Tibial nerve (tissue), 4 donors: ENCODE measurements around the gene PTPMT1. TPM values are rescaled to one million over a fixed set of nuclear protein-coding genes. Genes with fewer than 3 reads are reported as not detected.

Experiments used
- DNase-seq, 2 donors: peaks; one replicate each; pipeline ENCODE4 v3.0.0-alpha.2; 2019; ENCODE audit warnings: low spot score in 2 of 2
- H3K27ac ChIP-seq, 4 donors: fragments of 200-600 bp; sonication (generic) in 3 of 4; one replicate each; pipeline ENCODE4 v1.5.1; 2017 to 2019; ENCODE audit warnings: mild to moderate bottlenecking in 1 of 4
- H3K27me3 ChIP-seq, 2 donors: fragments of 200-600 bp; sonication (generic) in 1 of 2; one replicate each; pipeline versions ENCODE4 v1.5.1 to v1.6.0; 2017 to 2019
- H3K36me3 ChIP-seq, 3 donors: fragments of 200-600 bp; sonication (generic); one replicate each; pipeline ENCODE4 v1.5.1; 2018 to 2019
- H3K4me1 ChIP-seq, 4 donors: fragments of 200-600 bp; sonication (generic) in 3 of 4; one replicate each; pipeline ENCODE4 v1.5.1; 2017 to 2019
- H3K4me3 ChIP-seq, 4 donors: fragments of 200-600 bp; sonication (generic) in 3 of 4; one replicate each; pipeline ENCODE4 v1.5.1; 2017 to 2019; ENCODE audit warnings: mild to moderate bottlenecking in 1 of 4, moderate library complexity in 1 of 4
- H3K9me3 ChIP-seq, 4 donors: fragments of 200-600 bp; sonication (generic) in 3 of 4; one replicate each; pipeline ENCODE4 v1.5.1; 2017 to 2019
- CTCF ChIP-seq, 5 experiments: fragments of 200-600 bp in 3 of 5; fragments of 450-650 bp in 2 of 5; sonication (generic) in 3 of 5; IDR thresholded peaks; one replicate each; pipeline ENCODE4 v1.5.1; 2016 to 2019; ENCODE audit warnings: antibody characterized with exemption in 5 of 5, mild to moderate bottlenecking in 3 of 5, moderate library complexity in 2 of 5
- EP300 ChIP-seq, 2 donors: sonication (generic); formaldehyde crosslinking; IDR thresholded peaks; one replicate each; pipeline ENCODE4 v1.6.1; 2017; ENCODE audit warnings: antibody characterized with exemption in 2 of 2, mild to moderate bottlenecking in 1 of 2
- POLR2A ChIP-seq, 2 donors: fragments of 450-650 bp; IDR thresholded peaks; one replicate each; pipeline ENCODE4 v1.6.1; 2017; ENCODE audit warnings: antibody characterized with exemption in 2 of 2, mild to moderate bottlenecking in 2 of 2, moderate library complexity in 2 of 2
- WGBS, 2 donors: methylation state at CpG; one replicate each; pipeline ENCODE4 v1.1.5; 2018; 5-methylcytosine and 5-hydroxymethylcytosine counted together
- total RNA-seq, 4 donors: library from RNA; depleted of rRNA; stranded (reverse); fragments of >200 nt; gene quantifications; one replicate each; pipeline ENCODE4 v1.1.0, GENCODE V29; 2016

PTPMT1 gene
- total RNA-seq, 4 donors from 2014 or later = 97.3 to 158 (median 137) TPM

GRCh38 chr11:47611348-47611794, 46.0 kb downstream of the PTPMT1 start:
- H3K9me3 ChIP-seq = no peaks in the 10 kb centered on the region
- peaks cover 0 to 20% (median 4%) of the 10 kb centered on the region in 4 donors for H3K4me1 ChIP-seq
- no peak overlapping the region for H3K4me3 ChIP-seq
- no peak overlapping the region for H3K27ac ChIP-seq
- 63 to 68% methylated on average over 6 of the region's 6 CpGs for WGBS, 2 donors
- H3K36me3 ChIP-seq = peaks cover 0 to 21% (median 0%) of the 10 kb centered on the region in 3 donors
- no peaks in the 10 kb centered on the region for H3K27me3 ChIP-seq
- DNase-seq = no peak
- TF ChIP-seq EP300 (IDR thresholded peaks at IDR 0.05) (peak in 1 of 2 donors; percentile 35), POLR2A (IDR thresholded peaks at IDR 0.05) (no peak), CTCF (IDR thresholded peaks at IDR 0.05) (no peak)

- no peak for DNase-seq
- H3K27me3 ChIP-seq = no peaks in the 10 kb centered on the region
- TF ChIP-seq POLR2A (IDR thresholded peaks at IDR 0.05) (no peak), EP300 (IDR thresholded peaks at IDR 0.05) (no peak), CTCF (IDR thresholded peaks at IDR 0.05) (no peak)
- no peak overlapping the region for H3K27ac ChIP-seq
- H3K9me3 ChIP-seq = no peaks in the 10 kb centered on the region
- H3K4me3 ChIP-seq = no peak overlapping the region
- peaks cover 0 to 40% (median 0%) of the 10 kb centered on the region in 3 donors for H3K36me3 ChIP-seq
- H3K4me1 ChIP-seq = peaks cover 0 to 21% (median 4%) of the 10 kb centered on the region in 4 donors
Observed at GRCh38 chr11:47615249-47615648, 49.9 kb downstream of the PTPMT1 start.

- no peaks in the 10 kb centered on the region for H3K27me3 ChIP-seq
- TF ChIP-seq CTCF (IDR thresholded peaks at IDR 0.05) (peak; percentile 47 to 73 (median 65)), EP300 (IDR thresholded peaks at IDR 0.05) (peak in 1 of 2 donors; percentile 42), POLR2A (IDR thresholded peaks at IDR 0.05) (no peak)
- peak; percentile 46 to 83 for DNase-seq
Observed at GRCh38 chr11:47616726-47617416, 51.5 kb downstream of the PTPMT1 start.

GRCh38 chr11:47617417-47617809, 52.0 kb downstream of the PTPMT1 start:
- H3K4me3 ChIP-seq = no peak overlapping the region
- peaks cover 0 to 48% (median 0%) of the 10 kb centered on the region in 3 donors for H3K36me3 ChIP-seq
- H3K27ac ChIP-seq = peak overlapping the region in 2 of 4 donors; percentile 27 to 36
- DNase-seq = no peak
- TF ChIP-seq CTCF (IDR thresholded peaks at IDR 0.05) = no peak
- no peak for TF ChIP-seq POLR2A (IDR thresholded peaks at IDR 0.05)
- TF ChIP-seq EP300 (IDR thresholded peaks at IDR 0.05) = no peak
- peaks cover 0 to 30% (median 4%) of the 10 kb centered on the region in 4 donors for H3K4me1 ChIP-seq
- no peaks in the 10 kb centered on the region for H3K9me3 ChIP-seq
- WGBS, 2 donors = 31 to 36% methylated on average over 3 of the region's 3 CpGs
- H3K27me3 ChIP-seq = no peaks in the 10 kb centered on the region

More at GRCh38 chr11:47616726-47617416, 51.5 kb downstream of the PTPMT1 start:
- Histone ChIP-seq H3K4me3 (no peak overlapping the region), H3K27ac (peak overlapping the region in 1 of 4 donors; percentile 27), H3K4me1 (peaks cover 0 to 30% (median 4%) of the 10 kb centered on the region in 4 donors), H3K36me3 (peaks cover 0 to 43% (median 0%) of the 10 kb centered on the region in 3 donors), H3K9me3 (no peaks in the 10 kb centered on the region)
- 84 to 86% methylated on average over 10 of the region's 10 CpGs for WGBS, 2 donors

- peak overlapping the region in 2 of 4 donors; percentile 10 to 33 for H3K27ac ChIP-seq
- no peaks in the 10 kb centered on the region for H3K9me3 ChIP-seq
- WGBS, 2 donors = 47 to 54% methylated on average over 2 of the region's 2 CpGs
- no peak for DNase-seq
- no peak overlapping the region for H3K4me3 ChIP-seq
- peaks cover 0 to 30% (median 4%) of the 10 kb centered on the region in 4 donors for H3K4me1 ChIP-seq
- no peaks in the 10 kb centered on the region for H3K27me3 ChIP-seq
- TF ChIP-seq CTCF (IDR thresholded peaks at IDR 0.05) = no peak
- TF ChIP-seq POLR2A (IDR thresholded peaks at IDR 0.05) = no peak
- no peak for TF ChIP-seq EP300 (IDR thresholded peaks at IDR 0.05)
- peaks cover 2 to 81% (median 8%) of the 10 kb centered on the region in 3 donors for H3K36me3 ChIP-seq
Observed at GRCh38 chr11:47620836-47621378, 55.5 kb downstream of the PTPMT1 start.
